Endothelial cell (in vitro differentiated cells): ENCODE measurements around the gene HEMGN. TPM values are rescaled to one million over a fixed set of nuclear protein-coding genes. Genes with fewer than 3 reads are reported as not detected.

Experiments
- DNase-seq: peaks from one replicate; pipeline ENCODE4 v3.0.0; 2021; ENCODE audit warnings: low spot score
- H3K27ac Mint-ChIP-seq: one replicate; pipeline ENCODE4 v1.8.0; 2021; ENCODE audit warnings: mixed read lengths, inconsistent platforms; ENCODE audit not compliant: unreplicated experiment
- H3K27me3 Mint-ChIP-seq: one replicate; pipeline ENCODE4 v1.8.0; 2021; ENCODE audit warnings: mild to moderate bottlenecking, moderate library complexity, mixed read lengths, inconsistent platforms; ENCODE audit not compliant: unreplicated experiment
- H3K36me3 Mint-ChIP-seq: one replicate; pipeline ENCODE4 v1.8.0; 2021; ENCODE audit warnings: mild to moderate bottlenecking, low read depth, mixed read lengths, inconsistent platforms; ENCODE audit not compliant: unreplicated experiment
- H3K4me1 Mint-ChIP-seq: one replicate; pipeline ENCODE4 v1.8.0; 2021; ENCODE audit warnings: mild to moderate bottlenecking, mixed read lengths, inconsistent platforms; ENCODE audit not compliant: unreplicated experiment
- H3K4me3 Mint-ChIP-seq: one replicate; pipeline ENCODE4 v1.8.0; 2021; ENCODE audit warnings: mild to moderate bottlenecking, mixed read lengths, inconsistent platforms; ENCODE audit not compliant: unreplicated experiment
- H3K9me3 Mint-ChIP-seq: one replicate; pipeline ENCODE4 v1.8.0; 2021; ENCODE audit warnings: mixed read lengths, inconsistent platforms; ENCODE audit not compliant: unreplicated experiment
- total RNA-seq: library from RNA; stranded (reverse); fragmentation: NEBNext Ultra II Directional; extraction: Animal tissue kit (Norgen Biotek cat#: 25700); gene quantifications from one replicate; pipeline ENCODE4 v1.2.1, GENCODE V29; 2021; ENCODE audit not compliant: unreplicated experiment
- TF ChIP-seq, protein P1 (sequence below): fragments of 200-600 bp; sonication (generic); IDR thresholded peaks from one replicate; pipeline ENCODE4 v1.5.0; 2021; ENCODE audit warnings: antibody characterized with exemption; ENCODE audit not compliant: unreplicated experiment

The HEMGN gene
- total RNA-seq, 1 donor from 2014 or later = 0.44 TPM

DNA sequence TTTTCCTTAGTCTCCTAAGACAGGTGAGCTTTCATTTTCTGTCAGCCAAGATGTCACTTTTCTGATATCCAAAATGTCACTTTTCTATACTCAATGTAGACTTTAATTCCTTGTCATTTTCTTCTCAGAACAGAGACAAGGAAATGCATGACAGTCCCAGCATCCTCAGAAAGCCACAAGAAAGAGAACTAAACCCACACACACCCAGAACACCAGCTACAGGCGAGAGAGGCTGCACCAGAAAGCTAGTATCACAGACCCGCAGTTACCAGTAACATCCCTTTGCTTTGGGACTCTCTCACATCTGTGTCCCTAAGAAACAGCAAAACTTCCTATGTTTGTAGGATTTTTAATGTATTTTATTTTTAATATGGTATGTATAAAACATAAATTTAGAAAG is 32.7 kb downstream of the HEMGN start:
- H3K27ac Mint-ChIP-seq = no peak overlapping the region
- H3K27me3 Mint-ChIP-seq = peaks cover 2% of the 10 kb centered on the region
- H3K4me1 Mint-ChIP-seq = peaks cover 12% of the 10 kb centered on the region
- no peak for DNase-seq
- peaks cover 15% of the 10 kb centered on the region for H3K36me3 Mint-ChIP-seq
- H3K4me3 Mint-ChIP-seq = no peak overlapping the region
- H3K9me3 Mint-ChIP-seq = no peaks in the 10 kb centered on the region
- TF ChIP-seq, protein P1, sequence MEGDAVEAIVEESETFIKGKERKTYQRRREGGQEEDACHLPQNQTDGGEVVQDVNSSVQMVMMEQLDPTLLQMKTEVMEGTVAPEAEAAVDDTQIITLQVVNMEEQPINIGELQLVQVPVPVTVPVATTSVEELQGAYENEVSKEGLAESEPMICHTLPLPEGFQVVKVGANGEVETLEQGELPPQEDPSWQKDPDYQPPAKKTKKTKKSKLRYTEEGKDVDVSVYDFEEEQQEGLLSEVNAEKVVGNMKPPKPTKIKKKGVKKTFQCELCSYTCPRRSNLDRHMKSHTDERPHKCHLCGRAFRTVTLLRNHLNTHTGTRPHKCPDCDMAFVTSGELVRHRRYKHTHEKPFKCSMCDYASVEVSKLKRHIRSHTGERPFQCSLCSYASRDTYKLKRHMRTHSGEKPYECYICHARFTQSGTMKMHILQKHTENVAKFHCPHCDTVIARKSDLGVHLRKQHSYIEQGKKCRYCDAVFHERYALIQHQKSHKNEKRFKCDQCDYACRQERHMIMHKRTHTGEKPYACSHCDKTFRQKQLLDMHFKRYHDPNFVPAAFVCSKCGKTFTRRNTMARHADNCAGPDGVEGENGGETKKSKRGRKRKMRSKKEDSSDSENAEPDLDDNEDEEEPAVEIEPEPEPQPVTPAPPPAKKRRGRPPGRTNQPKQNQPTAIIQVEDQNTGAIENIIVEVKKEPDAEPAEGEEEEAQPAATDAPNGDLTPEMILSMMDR = no peak

DNA sequence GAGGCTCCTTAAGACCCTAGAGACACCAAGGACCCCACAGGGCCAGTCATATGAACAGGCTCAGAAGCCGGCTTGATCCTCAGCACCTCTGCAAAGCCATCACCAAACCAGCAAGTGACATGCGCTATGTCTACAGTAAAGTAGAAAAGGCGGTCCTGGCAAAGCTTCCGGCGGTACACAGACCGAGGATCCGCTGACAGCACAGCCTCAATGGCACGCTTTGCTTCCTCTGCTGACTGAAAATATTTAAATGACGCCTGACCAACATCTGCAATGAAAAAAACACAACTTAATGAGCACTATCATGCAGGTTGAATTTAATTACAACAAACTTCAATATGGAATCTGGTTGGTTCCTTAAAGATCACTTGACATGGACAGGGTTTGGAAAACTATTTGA is 33.2 kb downstream of the HEMGN start:
- Mint-ChIP-seq H3K4me3 (no peak overlapping the region), H3K36me3 (peaks cover 12% of the 10 kb centered on the region), H3K27ac (no peak overlapping the region), H3K27me3 (peaks cover 2% of the 10 kb centered on the region), H3K9me3 (no peaks in the 10 kb centered on the region), H3K4me1 (peaks cover 12% of the 10 kb centered on the region)
- no peak for DNase-seq
- TF ChIP-seq, protein P1 = no peak

DNA sequence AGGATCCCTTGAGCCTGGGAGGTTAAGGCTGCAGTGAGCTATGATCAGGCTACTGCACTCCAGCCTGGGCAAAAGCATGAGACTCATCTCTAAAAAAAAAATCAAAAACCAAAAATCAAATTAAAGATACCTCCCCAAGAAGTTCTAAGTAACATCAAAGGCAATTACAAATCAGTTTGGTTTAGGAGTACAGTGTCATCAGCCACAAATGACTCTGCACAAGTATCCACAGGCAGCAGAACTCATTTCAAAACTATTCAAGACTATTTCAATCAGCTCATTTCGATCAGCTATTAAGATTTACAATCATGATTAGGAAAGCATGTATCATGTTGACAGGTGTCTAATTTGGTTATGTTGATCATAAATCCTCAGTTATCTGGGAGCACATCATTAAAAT is 34.8 kb downstream of the HEMGN start:
- Mint-ChIP-seq H3K4me3 (no peak overlapping the region), H3K9me3 (no peaks in the 10 kb centered on the region), H3K27ac (no peak overlapping the region), H3K4me1 (peaks cover 12% of the 10 kb centered on the region), H3K36me3 (peaks cover 8% of the 10 kb centered on the region), H3K27me3 (peaks cover 4% of the 10 kb centered on the region)
- TF ChIP-seq, protein P1 = no peak
- no peak for DNase-seq

DNA sequence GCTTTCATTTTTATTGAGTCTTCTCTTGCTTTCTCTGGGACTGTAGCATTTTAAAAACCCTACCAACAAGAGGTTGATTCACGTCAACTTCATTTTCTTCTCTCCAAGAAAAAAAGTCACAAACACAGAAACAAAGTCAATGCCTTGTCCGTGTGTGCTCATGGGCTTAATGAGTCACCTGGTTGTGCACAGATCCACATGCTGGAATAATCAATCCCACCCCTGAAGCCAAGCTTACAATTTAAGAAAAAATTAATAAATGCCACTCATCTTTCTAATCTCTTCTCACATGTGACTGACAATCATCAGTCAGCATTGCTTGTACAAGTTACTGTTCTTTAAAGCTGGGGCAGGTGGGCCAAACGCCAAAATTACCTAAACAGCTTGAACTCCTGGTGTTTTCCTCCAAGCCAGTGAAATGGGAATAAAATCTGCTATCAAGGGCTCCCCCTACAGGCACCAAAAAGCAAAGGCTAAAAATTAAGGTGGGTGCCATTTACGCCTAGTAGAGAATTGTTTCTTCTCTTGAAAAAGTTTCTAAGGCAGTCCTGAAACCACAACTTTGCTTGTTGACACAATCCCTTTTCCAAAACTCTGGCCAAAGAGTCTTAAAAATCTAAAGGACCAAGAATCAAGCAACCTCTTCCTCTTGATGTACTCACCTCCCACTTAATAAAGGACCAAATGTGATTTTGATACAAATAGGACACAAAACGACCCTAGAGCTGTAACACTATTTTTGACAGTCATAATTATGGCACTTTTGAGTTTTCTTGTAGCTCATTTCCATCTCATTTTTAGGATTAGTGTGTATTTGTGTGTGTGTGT is 37.0 kb downstream of the HEMGN start:
- Mint-ChIP-seq H3K27me3 (peaks cover 4% of the 10 kb centered on the region), H3K4me3 (no peak overlapping the region), H3K4me1 (peaks cover 2% of the 10 kb centered on the region), H3K9me3 (no peaks in the 10 kb centered on the region), H3K27ac (no peak overlapping the region), H3K36me3 (no peaks in the 10 kb centered on the region)
- DNase-seq = peak; percentile 23
- TF ChIP-seq, protein P1 = peak; percentile 70

DNA sequence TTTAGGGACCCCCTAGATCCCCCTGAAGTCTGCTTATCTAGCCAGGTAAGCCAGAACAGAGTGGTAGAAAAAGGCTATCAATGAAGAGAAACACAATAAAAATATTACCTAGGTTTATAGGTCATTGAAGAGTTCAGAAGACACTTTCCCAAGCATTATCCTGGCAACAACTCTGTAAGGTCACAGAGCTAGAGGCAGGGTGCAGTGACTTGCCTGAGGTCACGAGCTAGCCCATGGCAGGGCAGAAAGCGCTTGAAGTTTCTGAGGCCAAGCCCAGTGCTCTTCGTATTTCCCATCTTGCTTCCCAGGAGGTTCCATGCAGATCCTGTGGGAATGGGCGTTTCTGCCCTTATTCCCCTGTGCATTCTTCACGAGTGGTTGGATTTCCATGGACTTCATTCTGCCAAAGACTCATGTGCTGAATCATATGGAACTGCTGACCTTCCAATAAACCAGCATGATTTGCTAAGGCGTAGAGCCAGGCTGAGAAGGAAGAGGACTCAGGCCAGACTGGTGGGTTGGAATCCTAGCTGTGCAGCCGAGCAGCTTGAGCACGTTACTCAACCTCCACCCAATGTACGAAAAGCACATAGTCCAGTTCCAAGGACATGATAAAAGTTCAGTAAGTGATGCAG is 37.8 kb downstream of the HEMGN start:
- TF ChIP-seq, protein P1 = no peak
- Mint-ChIP-seq H3K27ac (no peak overlapping the region), H3K36me3 (no peaks in the 10 kb centered on the region), H3K4me3 (no peak overlapping the region), H3K4me1 (peaks cover 2% of the 10 kb centered on the region), H3K9me3 (no peaks in the 10 kb centered on the region), H3K27me3 (peaks cover 4% of the 10 kb centered on the region)
- no peak for DNase-seq
